Epidermal melanocyte (primary cell): ENCODE results near the gene LHX8.
"Not testable (repeated sequence)": the region's sequence is repeated elsewhere in the genome, so short reads cannot be mapped to it uniquely, and the experiment has no call there.

Source experiments
- DNase-seq: peaks from one replicate; pipeline ENCODE4 v3.0.0; 2011; ENCODE audit warnings: low spot score; ENCODE audit not compliant: insufficient read length

The LHX8 gene

GRCh38 chr1:75133750-75134646 lies at the start of gene LHX8:
TSS of gene LHX8 (plus strand) at chr1:75134388. CDS start at chr1:75136615, 2,227 bp downstream.
- DNase-seq: no peak

- DNase-seq: no peak
Observed at GRCh38 chr1:75085931-75086330, 48.3 kb upstream of the LHX8 start.

- no peak for DNase-seq
Observed at GRCh38 chr1:75087278-75087677, 46.9 kb upstream of the LHX8 start.

DNA sequence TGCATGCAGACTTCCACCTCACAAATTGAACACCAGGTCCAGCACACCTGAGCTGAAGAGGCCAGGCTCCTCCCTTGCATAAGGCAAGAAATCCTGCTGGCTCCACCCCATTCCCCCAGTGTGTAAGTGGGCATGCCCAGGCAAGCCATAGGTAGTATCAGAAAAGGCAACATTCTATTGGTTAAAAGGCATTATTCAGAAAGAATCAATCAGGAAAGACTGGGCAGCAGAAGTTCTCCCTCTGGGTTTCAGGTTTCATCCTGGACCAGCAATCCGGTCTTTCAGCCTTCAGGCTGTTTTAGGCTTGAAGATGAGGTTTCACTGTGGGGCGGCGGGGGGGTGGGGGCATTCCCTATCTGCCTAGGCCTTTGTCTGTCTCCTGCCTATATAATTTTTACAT lies 42.0 kb upstream of the LHX8 start:
- DNase-seq: no peak

- no peak for DNase-seq
Observed at GRCh38 chr1:75097654-75098053, 36.5 kb upstream of the LHX8 start.

GRCh38 chr1:75099581-75099980 lies 34.6 kb upstream of the LHX8 start:
- no peak for DNase-seq

GRCh38 chr1:75100481-75101092 lies 33.6 kb upstream of the LHX8 start:
- no peak for DNase-seq

DNA sequence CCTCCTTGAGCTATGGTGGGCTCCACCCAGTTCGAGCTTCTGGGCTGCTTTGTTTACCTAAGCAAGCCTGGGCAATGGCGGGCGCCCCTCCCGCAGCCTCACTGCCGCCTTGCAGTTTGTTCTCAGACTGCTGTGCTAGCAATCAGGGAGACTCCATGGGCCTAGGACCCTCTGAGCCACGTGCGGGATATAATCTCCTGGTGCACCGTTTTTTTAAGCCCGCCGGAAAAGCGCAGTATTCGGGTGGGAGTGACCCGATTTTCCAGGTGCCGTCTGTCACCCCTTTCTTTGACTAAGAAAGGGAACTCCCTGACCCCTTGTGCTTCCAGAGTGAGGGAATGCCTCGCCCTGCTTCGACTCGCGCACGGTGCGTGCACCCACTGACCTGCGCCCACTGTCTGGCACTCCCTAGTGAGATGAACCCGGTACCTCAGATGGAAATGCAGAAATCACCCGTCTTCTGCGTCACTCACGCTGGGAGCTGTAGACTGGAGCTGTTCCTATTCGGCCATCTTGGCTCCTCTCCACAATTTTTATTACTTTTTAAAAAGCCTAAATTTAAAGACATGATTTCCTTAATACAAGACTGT lies 21.7 kb upstream of the LHX8 start:
- not testable (repeated sequence) for DNase-seq

GRCh38 chr1:75115654-75116053 lies 18.5 kb upstream of the LHX8 start:
- DNase-seq: no peak

- DNase-seq: no peak
Observed at GRCh38 chr1:75123756-75124155, 10.4 kb upstream of the LHX8 start.

DNA sequence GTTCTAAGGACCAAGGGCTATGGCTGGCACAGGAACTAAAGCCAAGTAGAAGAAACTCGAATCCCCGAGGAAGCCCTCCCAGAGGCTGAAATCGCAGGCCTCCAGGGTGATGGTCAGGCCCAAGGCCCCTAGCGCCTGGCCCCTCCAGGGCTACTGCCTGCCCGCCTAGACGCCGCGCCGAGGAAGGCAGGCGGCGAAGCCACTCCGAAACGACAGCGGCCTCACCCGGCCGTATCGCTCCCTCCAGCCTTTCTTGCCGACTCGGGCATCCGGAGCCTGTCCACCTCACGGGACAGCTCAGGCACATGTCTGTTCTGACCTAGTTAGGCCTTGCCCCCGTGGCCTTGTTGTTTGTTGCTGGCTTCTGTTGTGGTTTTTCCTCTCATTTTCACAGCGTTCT lies 9.7 kb upstream of the LHX8 start:
- DNase-seq: no peak

- DNase-seq: no peak
Observed at GRCh38 chr1:75125161-75125726, 8.9 kb upstream of the LHX8 start.

DNA sequence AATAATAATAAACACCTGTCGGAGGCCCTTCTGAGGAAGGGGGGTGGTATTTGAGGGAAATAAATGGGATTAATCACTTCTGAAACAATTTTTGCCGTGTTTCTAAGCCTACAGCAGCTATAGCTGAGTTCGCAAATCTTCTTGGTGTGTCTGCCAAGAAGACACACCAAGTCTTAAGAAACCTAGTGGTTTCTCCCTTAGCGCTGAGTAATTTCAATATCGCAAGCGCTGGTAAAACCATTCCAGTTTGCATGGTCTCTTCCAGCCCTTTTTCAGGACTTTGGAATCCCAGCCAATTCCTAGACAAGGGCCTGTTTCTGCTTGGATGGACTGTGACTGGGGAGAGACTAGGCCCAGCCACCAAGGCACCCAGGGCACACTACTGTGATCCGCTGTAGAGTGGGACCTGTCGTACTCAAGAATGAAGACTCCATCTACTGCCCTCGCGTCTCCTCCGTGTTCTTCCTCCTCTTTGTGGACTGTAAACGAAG lies 7.5 kb upstream of the LHX8 start:
- DNase-seq: no peak

DNA sequence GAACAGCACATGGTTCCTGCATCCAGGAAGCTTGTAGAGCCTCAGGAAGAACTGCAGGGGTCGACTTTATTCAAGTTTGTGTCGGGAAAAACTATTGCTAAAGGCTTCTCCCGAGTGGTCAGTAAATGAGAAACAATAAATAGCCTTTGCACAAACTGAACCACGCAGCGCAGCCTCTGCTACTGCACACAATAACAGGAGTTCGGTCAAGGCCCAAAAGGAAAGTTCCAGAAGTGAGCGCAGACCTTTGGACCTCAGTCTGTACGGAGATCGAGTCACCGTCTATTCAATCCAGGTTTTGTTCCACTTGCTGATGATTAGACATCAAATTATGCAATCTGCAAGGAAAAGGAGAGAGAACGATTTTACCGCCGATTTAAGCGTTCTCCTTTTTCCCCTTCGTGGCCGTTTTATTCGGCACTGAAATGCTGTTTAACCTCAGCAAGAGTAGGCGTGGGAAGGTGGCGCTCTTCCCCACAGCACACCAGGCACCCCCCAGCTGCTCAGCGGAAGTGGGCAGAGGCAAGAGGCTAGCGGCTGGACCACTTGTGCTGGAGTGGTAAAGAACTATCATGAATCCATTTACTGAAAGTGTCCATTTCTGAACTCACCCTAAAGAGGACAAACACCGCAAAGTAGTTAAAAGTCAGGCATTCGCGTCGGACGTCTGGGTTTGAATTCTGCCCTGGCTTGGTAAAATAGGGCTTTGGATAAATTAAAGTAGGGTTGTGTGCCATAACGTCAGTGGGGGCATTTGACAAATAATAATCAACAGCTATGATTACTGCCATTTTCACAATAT lies 6.1 kb upstream of the LHX8 start:
- DNase-seq: no peak

DNA sequence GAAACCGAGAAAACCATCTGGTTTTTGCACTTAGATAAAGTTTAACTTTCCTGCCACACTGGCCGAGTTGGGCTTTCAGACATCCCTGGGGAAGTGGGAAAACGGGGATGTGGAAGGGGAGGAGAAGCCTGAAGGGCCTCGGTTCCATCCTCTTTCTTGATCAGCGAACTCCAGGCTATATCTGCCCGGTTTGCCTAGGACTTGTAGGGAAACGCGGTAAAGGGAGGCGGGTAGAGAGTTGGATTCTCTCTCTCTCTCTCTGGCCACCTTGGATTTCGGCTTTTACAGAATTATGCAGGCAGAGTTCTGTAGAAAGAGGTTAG lies 4.6 kb upstream of the LHX8 start:
- DNase-seq: no peak

DNA sequence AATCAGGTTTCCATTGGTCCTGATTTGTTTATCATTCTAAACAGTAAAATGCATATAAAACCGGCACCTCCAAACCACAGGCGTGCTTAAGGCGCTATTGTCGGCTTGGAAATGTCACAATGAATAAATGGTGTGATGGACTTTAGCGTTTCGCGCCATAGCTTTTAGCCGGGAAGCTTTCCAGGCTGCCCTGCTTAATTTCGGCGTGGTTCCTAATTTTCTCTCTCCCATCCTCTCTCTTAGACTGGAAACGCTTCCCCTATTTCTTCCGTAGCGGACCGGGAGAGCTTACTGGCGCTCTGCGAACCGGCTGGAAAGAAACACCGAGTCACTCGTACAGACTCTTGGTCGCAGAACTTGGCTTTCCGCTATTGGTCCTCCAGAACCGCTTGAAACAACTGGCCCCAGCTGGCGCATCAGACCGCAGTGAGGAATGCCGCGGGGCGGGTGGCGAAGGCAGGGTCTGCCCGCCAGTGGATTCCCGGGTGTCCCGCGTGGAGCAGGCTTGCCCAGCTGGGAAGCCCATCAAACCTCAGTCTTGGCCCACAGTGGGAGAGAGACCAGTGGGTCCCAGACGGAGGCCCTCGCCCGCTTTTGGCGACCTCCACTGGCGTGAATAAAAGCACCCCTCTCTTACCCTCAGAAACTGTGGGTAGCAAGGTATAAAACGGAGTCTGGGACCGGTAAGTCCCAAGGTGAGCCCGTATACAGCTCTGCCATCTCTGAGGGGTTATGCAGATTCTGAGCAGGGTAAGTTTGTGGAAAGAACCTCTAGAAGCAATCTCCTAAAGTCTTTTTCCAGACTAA lies 4.0 kb upstream of the LHX8 start:
- no peak for DNase-seq

- no peak for DNase-seq
Observed at GRCh38 chr1:75130865-75131564, 3.2 kb upstream of the LHX8 start.

DNA sequence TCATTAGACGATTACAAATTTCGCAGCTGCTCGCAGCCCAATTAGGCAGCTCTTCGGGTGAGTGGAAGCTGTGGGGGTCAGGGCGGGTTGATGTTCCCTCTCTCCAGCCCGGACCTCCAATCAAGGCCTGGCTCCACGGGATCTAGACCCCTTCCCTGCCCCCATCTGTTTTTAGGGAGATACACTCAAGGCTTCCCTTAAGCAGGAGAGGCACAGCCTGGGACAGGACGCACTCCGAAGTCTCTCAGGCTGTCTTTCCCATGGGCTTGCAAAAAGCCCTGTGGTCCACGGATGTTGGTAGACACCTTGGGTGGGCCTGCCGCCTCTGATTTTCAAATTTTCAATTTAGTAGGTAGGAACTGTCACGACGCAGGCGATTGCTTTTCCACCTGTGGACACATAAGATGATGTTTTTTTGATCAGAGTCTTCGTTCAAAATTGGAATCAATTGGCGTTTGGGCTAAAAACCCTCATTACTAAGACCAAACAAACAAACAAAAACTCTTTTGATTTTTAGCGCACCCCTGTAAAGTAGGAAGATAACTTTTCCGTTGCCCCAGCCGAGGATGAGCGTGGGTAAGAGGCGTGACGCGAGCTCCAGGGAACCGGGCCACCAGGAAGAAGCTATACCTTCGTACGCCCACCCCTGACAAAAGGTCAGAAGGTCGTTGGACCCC lies 2.5 kb upstream of the LHX8 start:
- DNase-seq: no peak

GRCh38 chr1:75132242-75132811 lies 1.9 kb upstream of the LHX8 start:
- no peak for DNase-seq
